Measurements from ENCODE around the gene RPL35. TPM values are rescaled to one million over a fixed set of nuclear protein-coding genes. Genes with fewer than 3 reads are reported as not detected.

The RPL35 gene
- polyA plus RNA-seq, 1 donor (not counting 4 experiments of a cell fraction or from before 2014, with no cell fraction given), result 3,325 TPM

DNA sequence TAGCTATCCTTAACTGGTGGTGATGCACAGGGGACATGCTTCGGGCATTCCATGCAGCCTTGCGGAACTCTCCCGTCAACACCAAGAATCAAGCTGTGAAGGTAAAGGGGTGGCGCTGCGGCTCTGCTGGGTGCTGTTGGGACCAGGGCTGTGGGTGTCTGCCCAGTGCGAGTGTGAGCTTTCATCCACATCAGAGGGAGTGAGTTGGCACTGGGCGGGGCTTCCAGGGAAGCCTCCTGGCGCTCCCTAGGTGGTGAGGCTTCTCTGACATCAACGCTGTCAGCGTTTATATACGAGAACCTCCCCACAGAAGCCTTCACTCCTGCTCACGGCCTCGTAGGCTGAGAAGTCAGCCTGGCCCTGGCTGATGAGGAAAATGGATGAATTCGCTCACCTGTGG is 11.9 kb upstream of the RPL35 start:
- peaks cover 72% of the 10 kb centered on the region for H3K79me2 ChIP-seq (ENCODE audit: control insufficient read depth, insufficient read depth, low read length)
- peak overlapping the region; percentile 82 for H3K4me2 ChIP-seq (ENCODE audit: control insufficient read depth, extremely low read depth, insufficient read depth, low read depth, low read length)
- peaks cover 38% of the 10 kb centered on the region for H3K4me1 ChIP-seq (ENCODE audit: control insufficient read depth, extremely low read depth, insufficient read depth, low read length)
- H3K9me1 ChIP-seq (ENCODE audit: control insufficient read depth, extremely low read depth, insufficient read depth, low read length), result peaks cover 2% of the 10 kb centered on the region
- peak overlapping the region; percentile 82 for H3K27ac ChIP-seq (ENCODE audit: control insufficient read depth, insufficient read depth, low read length)
- no peaks in the 10 kb centered on the region for H3K27me3 ChIP-seq (ENCODE audit: control insufficient read depth, extremely low read depth, insufficient read depth, low read length)
- H4K20me1 ChIP-seq (ENCODE audit: control insufficient read depth, extremely low read depth, insufficient read depth, low read length), result peaks cover 24% of the 10 kb centered on the region
- peak; percentile 62 for FAIRE-seq
- TF ChIP-seq EZH2 (IDR thresholded peaks at IDR 0.05; ENCODE audit: low read length), result no peak
- TF ChIP-seq, protein P1, sequence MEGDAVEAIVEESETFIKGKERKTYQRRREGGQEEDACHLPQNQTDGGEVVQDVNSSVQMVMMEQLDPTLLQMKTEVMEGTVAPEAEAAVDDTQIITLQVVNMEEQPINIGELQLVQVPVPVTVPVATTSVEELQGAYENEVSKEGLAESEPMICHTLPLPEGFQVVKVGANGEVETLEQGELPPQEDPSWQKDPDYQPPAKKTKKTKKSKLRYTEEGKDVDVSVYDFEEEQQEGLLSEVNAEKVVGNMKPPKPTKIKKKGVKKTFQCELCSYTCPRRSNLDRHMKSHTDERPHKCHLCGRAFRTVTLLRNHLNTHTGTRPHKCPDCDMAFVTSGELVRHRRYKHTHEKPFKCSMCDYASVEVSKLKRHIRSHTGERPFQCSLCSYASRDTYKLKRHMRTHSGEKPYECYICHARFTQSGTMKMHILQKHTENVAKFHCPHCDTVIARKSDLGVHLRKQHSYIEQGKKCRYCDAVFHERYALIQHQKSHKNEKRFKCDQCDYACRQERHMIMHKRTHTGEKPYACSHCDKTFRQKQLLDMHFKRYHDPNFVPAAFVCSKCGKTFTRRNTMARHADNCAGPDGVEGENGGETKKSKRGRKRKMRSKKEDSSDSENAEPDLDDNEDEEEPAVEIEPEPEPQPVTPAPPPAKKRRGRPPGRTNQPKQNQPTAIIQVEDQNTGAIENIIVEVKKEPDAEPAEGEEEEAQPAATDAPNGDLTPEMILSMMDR (optimal IDR thresholded peaks at IDR 0.05 in 1 of 3, IDR thresholded peaks at IDR 0.05 in 1 of 3, conservative IDR thresholded peaks at IDR 0.05 in 1 of 3; ENCODE audit: extremely low read depth in 1 of 3, insufficient read depth in 2 of 3, low read length in 3 of 3), result no peak
- peak overlapping the region in 1 of 3 experiments; percentile 43 for H3K4me3 ChIP-seq (ENCODE audit: control insufficient read depth in 2 of 3, extremely low read depth in 1 of 3, insufficient read depth in 2 of 3, low read depth in 1 of 3, low read length in 3 of 3)
- H3K9me3 ChIP-seq (ENCODE audit: control insufficient read depth, low read depth, low read length), result no peaks in the 10 kb centered on the region
- no peak overlapping the region for H2AFZ ChIP-seq (ENCODE audit: control insufficient read depth, low read length)
- no peak overlapping the region for H3K9ac ChIP-seq (ENCODE audit: control insufficient read depth, extremely low read depth, insufficient read depth, low read length)
- no peak for DNase-seq (ENCODE audit: low read depth, low spot score)
- peaks cover 35 to 71% of the 10 kb centered on the region in 2 experiments for H3K36me3 ChIP-seq (ENCODE audit: control insufficient read depth in 2 of 2, extremely low read depth in 1 of 2, insufficient read depth in 2 of 2, low read length in 2 of 2)
- dilution Hi-C loops (cut with MboI; ENCODE audit: extremely low pct_ligation_motif_present, low sequenced_read_pairs), result no loop called here

DNA sequence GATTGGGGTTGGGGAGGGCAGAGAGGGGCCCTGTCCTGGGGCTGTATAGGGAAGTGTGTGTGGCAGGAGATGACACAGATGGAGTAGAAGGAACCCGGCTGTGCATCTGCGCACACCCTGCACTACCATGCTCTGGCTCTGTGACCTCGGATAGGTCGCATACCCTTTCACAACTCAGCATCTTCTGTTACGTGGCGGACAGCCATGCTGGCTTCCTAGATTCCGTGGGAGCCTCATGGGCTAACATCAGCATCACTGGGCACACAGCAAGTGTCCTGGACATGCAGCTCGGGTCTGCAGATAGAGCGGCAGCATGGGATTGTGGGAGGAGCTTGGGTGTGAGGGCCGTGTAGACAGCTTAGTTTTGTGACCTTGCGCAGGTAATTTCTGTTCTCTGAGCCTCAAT is 9.4 kb upstream of the RPL35 start:
- Histone ChIP-seq H3K36me3 (ENCODE audit: control insufficient read depth in 2 of 2, extremely low read depth in 1 of 2, insufficient read depth in 2 of 2, low read length in 2 of 2) (peaks cover 23 to 47% of the 10 kb centered on the region in 2 experiments), H2AFZ (ENCODE audit: control insufficient read depth, low read length) (no peak overlapping the region), H3K9me3 (ENCODE audit: control insufficient read depth, low read depth, low read length) (no peaks in the 10 kb centered on the region), H4K20me1 (ENCODE audit: control insufficient read depth, extremely low read depth, insufficient read depth, low read length) (peaks cover 21% of the 10 kb centered on the region), H3K4me1 (ENCODE audit: control insufficient read depth, extremely low read depth, insufficient read depth, low read length) (peaks cover 45% of the 10 kb centered on the region), H3K9ac (ENCODE audit: control insufficient read depth, extremely low read depth, insufficient read depth, low read length) (peak overlapping the region; percentile 97), H3K27ac (ENCODE audit: control insufficient read depth, insufficient read depth, low read length) (peak overlapping the region; percentile 82), H3K79me2 (ENCODE audit: control insufficient read depth, insufficient read depth, low read length) (peaks cover 78% of the 10 kb centered on the region), H3K27me3 (ENCODE audit: control insufficient read depth, extremely low read depth, insufficient read depth, low read length) (no peaks in the 10 kb centered on the region), H3K9me1 (ENCODE audit: control insufficient read depth, extremely low read depth, insufficient read depth, low read length) (peaks cover 2% of the 10 kb centered on the region), H3K4me2 (ENCODE audit: control insufficient read depth, extremely low read depth, insufficient read depth, low read depth, low read length) (peak overlapping the region; percentile 98), H3K4me3 (ENCODE audit: control insufficient read depth in 2 of 3, extremely low read depth in 1 of 3, insufficient read depth in 2 of 3, low read depth in 1 of 3, low read length in 3 of 3) (peak overlapping the region in 1 of 3 experiments; percentile 85)
- DNase-seq (ENCODE audit: low read depth, low spot score) (no peak), FAIRE-seq (no peak)
- dilution Hi-C loops (cut with MboI; ENCODE audit: extremely low pct_ligation_motif_present, low sequenced_read_pairs), result no loop called here
- TF ChIP-seq EZH2 (IDR thresholded peaks at IDR 0.05; ENCODE audit: low read length), result no peak
- TF ChIP-seq, protein P1 (optimal IDR thresholded peaks at IDR 0.05 in 1 of 3, IDR thresholded peaks at IDR 0.05 in 1 of 3, conservative IDR thresholded peaks at IDR 0.05 in 1 of 3; ENCODE audit: extremely low read depth in 1 of 3, insufficient read depth in 2 of 3, low read length in 3 of 3), result no peak
